ENCODE data around the gene ZNF181. TPM values are rescaled to one million over a fixed set of nuclear protein-coding genes. Genes with fewer than 3 reads are reported as not detected.
"Not testable (repeated sequence)": the region's sequence is repeated elsewhere in the genome, so short reads cannot be mapped to it uniquely, and the experiment has no call there.

Gene ZNF181
- total RNA-seq (10 to 100 TPM; 18.3 to 24.7 (median 20.8) TPM), polyA plus RNA-seq (15.1 TPM)
- long read RNA-seq, donor 1, transcript ZNF181-203 (4 exons, 2,265 nt), result major isoform, 6 of 50 reads
- long read RNA-seq, donor 1, partial matches to known transcripts, result 3 of 50 reads
- long read RNA-seq, donor 1, other reads (novel, unspliced or antisense), result 39 of 50 reads
- long read RNA-seq, donor 2, full-length matches to known transcripts, result 2 of 24 reads
- long read RNA-seq, donor 2, partial matches to known transcripts, result 0 of 24 reads
- long read RNA-seq, donor 2, other reads (novel, unspliced or antisense), result 22 of 24 reads
- long read RNA-seq, donor 3, full-length matches to known transcripts, result 16 of 98 reads
- long read RNA-seq, donor 3, partial matches to known transcripts, result 12 of 98 reads
- long read RNA-seq, donor 3, other reads (novel, unspliced or antisense), result 70 of 98 reads
- long read RNA-seq, donor 4, full-length matches to known transcripts, result 3 of 19 reads
- long read RNA-seq, donor 4, partial matches to known transcripts, result 0 of 19 reads
- long read RNA-seq, donor 4, other reads (novel, unspliced or antisense), result 16 of 19 reads

GRCh38 chr19:34733746-34734536 lies at the start of gene ZNF181:
ZNF181 (plus strand) TSS chr19:34734243; CDS start chr19:34735038, 795 bp downstream.
- Histone ChIP-seq H3K27ac (ENCODE audit: low read length) (peak within 1 kb of the TSS; percentile 96), H3K27me3 (ENCODE audit: control insufficient read depth, insufficient read depth) (no peaks in the 10 kb centered on the region), H3K4me3 (ENCODE audit: low read length) (peak within 1 kb of the TSS; percentile 80), H3K9me3 (ENCODE audit: control insufficient read depth, low read length) (peaks cover 3% of the 10 kb centered on the region), H3K4me1 (ENCODE audit: control insufficient read depth, insufficient read depth, low read length) (peaks cover 6% of the 10 kb centered on the region)
- peak; percentile 90 to 96 (median 95) for DNase-seq
- under 1% methylated on average over 67 of the region's 67 CpGs for WGBS
- ATAC-seq, result peak; percentile 96
- intact Hi-C loops (cut with DNase I), result no loop called here

GRCh38 chr19:34685266-34685665 lies 48.8 kb upstream of the ZNF181 start:
- H3K27me3 ChIP-seq (ENCODE audit: control insufficient read depth, insufficient read depth); H3K4me1 ChIP-seq (ENCODE audit: control insufficient read depth, insufficient read depth, low read length); H3K27ac ChIP-seq (ENCODE audit: low read length); intact Hi-C loops (cut with DNase I); DNase-seq; H3K9me3 ChIP-seq (ENCODE audit: control insufficient read depth, low read length); ATAC-seq; H3K4me3 ChIP-seq (ENCODE audit: low read length): not testable (repeated sequence)
- WGBS, result 79% methylated on average over 5 of the region's 5 CpGs

GRCh38 chr19:34686455-34686854 lies 47.6 kb upstream of the ZNF181 start:
- no peaks in the 10 kb centered on the region for H3K27me3 ChIP-seq (ENCODE audit: control insufficient read depth, insufficient read depth)
- no peak overlapping the region for H3K4me3 ChIP-seq (ENCODE audit: low read length)
- H3K4me1 ChIP-seq (ENCODE audit: control insufficient read depth, insufficient read depth, low read length), result no peaks in the 10 kb centered on the region
- 93% methylated on average over 5 of the region's 5 CpGs for WGBS
- no peak overlapping the region for H3K27ac ChIP-seq (ENCODE audit: low read length)
- H3K9me3 ChIP-seq (ENCODE audit: control insufficient read depth, low read length), result peaks cover 2% of the 10 kb centered on the region
- intact Hi-C loops (cut with DNase I), result no loop called here
- ATAC-seq (no peak), DNase-seq (no peak)

GRCh38 chr19:34687348-34687747 lies 46.7 kb upstream of the ZNF181 start:
- no peaks in the 10 kb centered on the region for H3K27me3 ChIP-seq (ENCODE audit: control insufficient read depth, insufficient read depth)
- no peaks in the 10 kb centered on the region for H3K9me3 ChIP-seq (ENCODE audit: control insufficient read depth, low read length)
- no peak overlapping the region for H3K4me3 ChIP-seq (ENCODE audit: low read length)
- ATAC-seq (no peak), DNase-seq (no peak)
- H3K27ac ChIP-seq (ENCODE audit: low read length), result no peak overlapping the region
- no peaks in the 10 kb centered on the region for H3K4me1 ChIP-seq (ENCODE audit: control insufficient read depth, insufficient read depth, low read length)
- intact Hi-C loops (cut with DNase I), result no loop called here
- WGBS, result 92% methylated on average over 2 of the region's 2 CpGs

GRCh38 chr19:34688592-34688991 lies 45.5 kb upstream of the ZNF181 start:
- 62% methylated on average over 1 of the region's 1 CpG for WGBS
- no peaks in the 10 kb centered on the region for H3K9me3 ChIP-seq (ENCODE audit: control insufficient read depth, low read length)
- ATAC-seq (no peak), DNase-seq (no peak)
- no peaks in the 10 kb centered on the region for H3K27me3 ChIP-seq (ENCODE audit: control insufficient read depth, insufficient read depth)
- H3K27ac ChIP-seq (ENCODE audit: low read length), result no peak overlapping the region
- intact Hi-C loops (cut with DNase I), result no loop called here
- no peak overlapping the region for H3K4me3 ChIP-seq (ENCODE audit: low read length)
- H3K4me1 ChIP-seq (ENCODE audit: control insufficient read depth, insufficient read depth, low read length), result no peaks in the 10 kb centered on the region

- H3K9me3 ChIP-seq (ENCODE audit: control insufficient read depth, low read length), result no peaks in the 10 kb centered on the region
- DNase-seq (no peak), ATAC-seq (no peak)
- H3K4me1 ChIP-seq (ENCODE audit: control insufficient read depth, insufficient read depth, low read length), result no peaks in the 10 kb centered on the region
- no peak overlapping the region for H3K27ac ChIP-seq (ENCODE audit: low read length)
- no peak overlapping the region for H3K4me3 ChIP-seq (ENCODE audit: low read length)
- no peaks in the 10 kb centered on the region for H3K27me3 ChIP-seq (ENCODE audit: control insufficient read depth, insufficient read depth)
- 82% methylated on average over 3 of the region's 3 CpGs for WGBS
- intact Hi-C loops (cut with DNase I), result no loop called here
Measured at GRCh38 chr19:34690372-34690771, 43.7 kb upstream of the ZNF181 start.

- Histone ChIP-seq H3K4me3 (ENCODE audit: low read length) (no peak overlapping the region), H3K9me3 (ENCODE audit: control insufficient read depth, low read length) (no peaks in the 10 kb centered on the region), H3K4me1 (ENCODE audit: control insufficient read depth, insufficient read depth, low read length) (no peaks in the 10 kb centered on the region), H3K27ac (ENCODE audit: low read length) (no peak overlapping the region), H3K27me3 (ENCODE audit: control insufficient read depth, insufficient read depth) (no peaks in the 10 kb centered on the region)
- ATAC-seq, result peak; percentile 44 to 68
- DNase-seq, result no peak
- WGBS, result 42% methylated on average over 2 of the region's 2 CpGs
- intact Hi-C loops (cut with DNase I), result no loop called here
Measured at GRCh38 chr19:34692549-34692948, 41.5 kb upstream of the ZNF181 start.

- intact Hi-C loops (cut with DNase I), result no loop called here
- WGBS, result 63% methylated on average over 2 of the region's 2 CpGs
Measured at GRCh38 chr19:34707661-34708060, 26.4 kb upstream of the ZNF181 start.

GRCh38 chr19:34711890-34712289 lies 22.2 kb upstream of the ZNF181 start:
- DNase-seq (no peak), ATAC-seq (no peak)
- H3K9me3 ChIP-seq (ENCODE audit: control insufficient read depth, low read length), result no peaks in the 10 kb centered on the region
- intact Hi-C loops (cut with DNase I), result loop anchor here (1.0 to 10.0 kb wide), 6 partner anchors 65 to 210 kb away; no protein-coding TSS in a partner anchor
- WGBS, result 62% methylated on average over 6 of the region's 6 CpGs
- no peak overlapping the region for H3K27ac ChIP-seq (ENCODE audit: low read length)
- no peaks in the 10 kb centered on the region for H3K4me1 ChIP-seq (ENCODE audit: control insufficient read depth, insufficient read depth, low read length)
- no peak overlapping the region for H3K4me3 ChIP-seq (ENCODE audit: low read length)
- no peaks in the 10 kb centered on the region for H3K27me3 ChIP-seq (ENCODE audit: control insufficient read depth, insufficient read depth)

More at GRCh38 chr19:34707661-34708060, 26.4 kb upstream of the ZNF181 start:
- Histone ChIP-seq H3K4me3 (ENCODE audit: low read length) (no peak overlapping the region), H3K27me3 (ENCODE audit: control insufficient read depth, insufficient read depth) (no peaks in the 10 kb centered on the region), H3K4me1 (ENCODE audit: control insufficient read depth, insufficient read depth, low read length) (no peaks in the 10 kb centered on the region), H3K27ac (ENCODE audit: low read length) (no peak overlapping the region), H3K9me3 (ENCODE audit: control insufficient read depth, low read length) (no peaks in the 10 kb centered on the region)
- DNase-seq, result no peak
- ATAC-seq, result no peak

- Histone ChIP-seq H3K9me3 (ENCODE audit: control insufficient read depth, low read length) (no peaks in the 10 kb centered on the region), H3K27me3 (ENCODE audit: control insufficient read depth, insufficient read depth) (no peaks in the 10 kb centered on the region), H3K4me1 (ENCODE audit: control insufficient read depth, insufficient read depth, low read length) (no peaks in the 10 kb centered on the region), H3K27ac (ENCODE audit: low read length) (no peak overlapping the region), H3K4me3 (ENCODE audit: low read length) (no peak overlapping the region)
- intact Hi-C loops (cut with DNase I), result loop anchor here (1.0 to 10.0 kb wide), 6 partner anchors 65 to 210 kb away; no protein-coding TSS in a partner anchor
- ATAC-seq, result peak; percentile 72 to 75
- 34% methylated on average over 11 of the region's 11 CpGs for WGBS
- peak in 1 of 3 donors; percentile 17 for DNase-seq
Measured at GRCh38 chr19:34712395-34713261, 21.4 kb upstream of the ZNF181 start.

All from right cardiac atrium (tissue), 5 donors.